ENCODE results near the gene TPK1. TPM values are rescaled to one million over a fixed set of nuclear protein-coding genes. Genes with fewer than 3 reads are reported as not detected.

TPK1 gene
- total RNA-seq, 3 donors from 2014 or later (not counting 1 experiment from before 2014, with no cell fraction given) = 20.9 to 28.6 (median 25.3) TPM

DNA sequence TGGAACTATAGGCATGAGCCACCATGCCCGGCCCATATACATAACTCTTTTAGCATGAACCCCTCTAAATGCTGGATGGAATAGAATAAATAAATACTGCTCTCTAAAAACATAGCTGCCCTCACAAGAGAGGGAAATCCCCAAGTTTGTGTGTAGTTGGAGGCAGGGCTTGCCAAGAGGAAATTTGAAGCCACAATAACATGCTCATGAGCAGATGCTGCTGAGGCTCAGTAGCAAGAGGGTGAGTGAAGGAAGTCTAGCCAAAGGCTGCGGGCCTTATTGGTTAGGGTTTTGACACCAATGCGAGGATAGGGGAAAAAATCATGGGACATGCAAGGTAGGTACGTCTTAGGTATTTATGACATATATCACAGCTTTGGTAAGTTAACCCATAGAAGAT is 17.3 kb downstream of the TPK1 start:
- Histone ChIP-seq H3K27me3 (ENCODE audit: control insufficient read depth, insufficient read depth, low read length) (no peaks in the 10 kb centered on the region), H3K4me1 (ENCODE audit: control insufficient read depth, insufficient read depth, low read length) (peaks cover 19% of the 10 kb centered on the region), H3K9me3 (ENCODE audit: control insufficient read depth, insufficient read depth, low read length) (no peaks in the 10 kb centered on the region), H3K4me3 (ENCODE audit: low read length) (no peak overlapping the region), H3K36me3 (ENCODE audit: control insufficient read depth, insufficient read depth, low read length) (no peaks in the 10 kb centered on the region), H3K27ac (ENCODE audit: low read length) (peak overlapping the region; percentile 42)
- peak overlapping the region; percentile 53 to 69 for H3K27ac Mint-ChIP-seq
- ATAC-seq (peak; percentile 80 to 96 (median 93)), DNase-seq (peak in 1 of 2 donors; percentile 88)
- H3K4me1 Mint-ChIP-seq = peaks cover 25 to 30% of the 10 kb centered on the region in 2 donors
- H3K9me3 Mint-ChIP-seq = no peaks in the 10 kb centered on the region
- H3K36me3 Mint-ChIP-seq = no peaks in the 10 kb centered on the region
- 3% methylated on average over 3 of the region's 4 CpGs for WGBS (ENCODE audit: insufficient coverage)
- H3K4me3 Mint-ChIP-seq = peak overlapping the region; percentile 14
- H3K27me3 Mint-ChIP-seq (ENCODE audit: low read depth in 2 of 2) = no peaks in the 10 kb centered on the region
- intact Hi-C loops (cut with micrococcal nuclease) = no loop called here
- TF ChIP-seq CTCF (IDR thresholded peaks at IDR 0.05) = no peak

DNA sequence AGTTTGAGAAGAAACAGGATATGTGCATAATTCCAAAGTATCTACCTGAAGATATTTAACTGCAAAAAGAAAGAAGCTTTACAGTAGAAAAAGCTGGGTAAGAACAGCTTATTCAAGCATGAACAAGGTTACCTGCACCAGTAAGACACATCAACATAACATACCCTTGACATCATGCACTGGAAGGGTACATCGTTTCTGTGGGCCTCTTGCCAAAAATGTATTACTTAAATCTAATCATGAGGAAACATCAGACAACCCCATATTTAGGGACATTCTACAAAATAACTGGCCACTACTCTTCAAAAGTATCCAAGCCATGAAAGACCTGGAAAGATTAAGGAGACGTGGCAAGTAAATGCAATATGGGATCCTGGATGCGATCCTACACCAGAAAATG is 18.9 kb downstream of the TPK1 start:
- Mint-ChIP-seq H3K36me3 (no peaks in the 10 kb centered on the region), H3K4me3 (no peak overlapping the region), H3K4me1 (peaks cover 38 to 44% of the 10 kb centered on the region in 2 donors), H3K9me3 (no peaks in the 10 kb centered on the region), H3K27me3 (ENCODE audit: low read depth in 2 of 2) (no peaks in the 10 kb centered on the region), H3K27ac (no peak overlapping the region)
- H3K27ac ChIP-seq (ENCODE audit: low read length) = no peak overlapping the region
- H3K4me3 ChIP-seq (ENCODE audit: low read length) = no peak overlapping the region
- WGBS (ENCODE audit: insufficient coverage) = 85% methylated on average over 3 of the region's 3 CpGs
- ATAC-seq = no peak
- intact Hi-C loops (cut with micrococcal nuclease) = no loop called here
- TF ChIP-seq CTCF (IDR thresholded peaks at IDR 0.05) = no peak
- no peaks in the 10 kb centered on the region for H3K36me3 ChIP-seq (ENCODE audit: control insufficient read depth, insufficient read depth, low read length)
- no peak for DNase-seq
- H3K27me3 ChIP-seq (ENCODE audit: control insufficient read depth, insufficient read depth, low read length) = no peaks in the 10 kb centered on the region
- peaks cover 22% of the 10 kb centered on the region for H3K4me1 ChIP-seq (ENCODE audit: control insufficient read depth, insufficient read depth, low read length)
- no peaks in the 10 kb centered on the region for H3K9me3 ChIP-seq (ENCODE audit: control insufficient read depth, insufficient read depth, low read length)

DNA sequence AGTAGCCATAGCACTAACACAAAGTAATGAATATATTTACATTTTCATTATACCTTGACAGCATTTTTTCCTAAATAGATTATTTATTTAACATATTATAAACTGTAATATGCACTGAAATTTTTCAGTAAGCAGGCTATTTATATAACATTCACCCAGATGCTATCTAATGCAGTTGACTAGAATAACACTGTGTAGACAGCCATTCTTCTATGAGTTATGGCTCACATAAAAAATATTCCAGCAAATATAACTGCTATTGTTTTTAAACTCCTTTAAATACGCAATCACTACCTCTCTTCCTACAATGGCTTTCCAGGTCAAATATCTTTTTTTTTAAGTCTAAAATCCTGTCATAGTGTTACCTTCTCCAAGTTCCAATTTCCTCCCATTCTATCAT is 21.6 kb downstream of the TPK1 start:
- H3K27ac Mint-ChIP-seq = peak overlapping the region in 1 of 2 donors; percentile 10
- DNase-seq (no peak), ATAC-seq (no peak)
- no peak overlapping the region for H3K4me3 Mint-ChIP-seq
- H3K4me1 ChIP-seq (ENCODE audit: control insufficient read depth, insufficient read depth, low read length) = peaks cover 15% of the 10 kb centered on the region
- H3K27me3 Mint-ChIP-seq (ENCODE audit: low read depth in 2 of 2) = no peaks in the 10 kb centered on the region
- WGBS (ENCODE audit: insufficient coverage) = 100% methylated on average over 1 of the region's 1 CpG
- H3K4me1 Mint-ChIP-seq = peaks cover 36 to 46% of the 10 kb centered on the region in 2 donors
- intact Hi-C loops (cut with micrococcal nuclease) = no loop called here
- H3K36me3 Mint-ChIP-seq = no peaks in the 10 kb centered on the region
- no peaks in the 10 kb centered on the region for H3K9me3 ChIP-seq (ENCODE audit: control insufficient read depth, insufficient read depth, low read length)
- TF ChIP-seq CTCF (IDR thresholded peaks at IDR 0.05) = no peak
- H3K36me3 ChIP-seq (ENCODE audit: control insufficient read depth, insufficient read depth, low read length) = no peaks in the 10 kb centered on the region
- no peak overlapping the region for H3K27ac ChIP-seq (ENCODE audit: low read length)
- H3K27me3 ChIP-seq (ENCODE audit: control insufficient read depth, insufficient read depth, low read length) = no peaks in the 10 kb centered on the region
- no peaks in the 10 kb centered on the region for H3K9me3 Mint-ChIP-seq
- no peak overlapping the region for H3K4me3 ChIP-seq (ENCODE audit: low read length)
